Gastroesophageal sphincter (tissue), 3 donors: ENCODE data around the gene CORO2B.

ENCODE experiments used
- EP300 ChIP-seq: sonication (generic); formaldehyde crosslinking; IDR thresholded peaks from one replicate; pipeline ENCODE4 v1.6.1; 2017; ENCODE audit warnings: antibody characterized with exemption, mild to moderate bottlenecking
- POLR2AphosphoS5 ChIP-seq: sonication (generic); formaldehyde crosslinking; IDR thresholded peaks from one replicate; pipeline ENCODE4 v1.6.1; 2017; ENCODE audit warnings: antibody characterized with exemption
- TF ChIP-seq, protein P1 (sequence below), 4 experiments: fragments of 200-600 bp in 2 of 4; fragments of 450-650 bp in 2 of 4; sonication (generic) in 1 of 4; IDR thresholded peaks; one replicate each; pipeline ENCODE4 v1.5.1; 2017 to 2019; ENCODE audit warnings: antibody characterized with exemption in 4 of 4, mild to moderate bottlenecking in 2 of 4, moderate library complexity in 2 of 4

DNA sequence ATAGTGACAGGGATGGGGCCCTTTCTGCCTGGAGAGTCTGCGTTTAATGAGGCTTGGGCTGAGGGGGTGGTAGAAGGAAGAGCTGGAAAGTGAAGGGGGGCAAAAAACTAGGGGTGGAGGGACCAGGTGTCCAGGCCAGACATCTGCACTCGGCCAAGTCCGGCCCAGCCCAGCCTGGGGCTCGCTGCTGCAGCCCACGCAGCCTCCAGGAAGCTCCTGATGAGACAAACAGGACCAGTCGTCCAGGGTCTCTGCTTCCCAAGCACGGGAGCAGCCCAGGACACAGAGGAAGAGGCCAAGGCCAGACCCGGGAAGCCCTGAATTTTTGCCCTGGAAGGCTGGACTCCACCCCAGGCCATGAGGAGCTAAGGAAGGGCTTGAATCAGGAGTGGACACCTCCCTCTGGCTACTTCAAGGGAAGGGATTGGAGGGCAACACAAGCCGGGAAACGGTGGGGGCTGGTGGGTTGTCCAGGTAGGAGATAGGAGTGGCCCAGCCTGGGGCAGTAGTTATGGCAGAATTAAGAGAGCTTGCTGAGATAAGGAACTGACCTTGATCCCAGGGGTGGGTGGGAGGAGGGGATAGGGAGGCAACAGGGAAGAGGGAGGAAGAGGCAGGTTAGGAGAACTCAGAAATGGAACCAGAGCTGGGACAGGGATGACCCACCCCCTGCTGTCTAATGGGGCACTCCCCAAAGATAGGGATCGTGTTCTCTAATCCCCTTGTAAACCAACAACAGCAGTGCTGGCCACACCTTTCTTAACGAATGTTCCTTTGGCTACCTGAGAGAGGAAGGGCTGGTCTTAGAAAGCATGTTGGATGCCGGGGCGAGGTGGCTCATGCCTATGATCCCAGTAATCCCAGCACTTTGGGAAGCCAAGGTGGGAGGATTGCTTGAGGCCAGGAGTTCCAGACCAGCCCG lies 152.4 kb downstream of the CORO2B start:
- TF ChIP-seq, protein P1, sequence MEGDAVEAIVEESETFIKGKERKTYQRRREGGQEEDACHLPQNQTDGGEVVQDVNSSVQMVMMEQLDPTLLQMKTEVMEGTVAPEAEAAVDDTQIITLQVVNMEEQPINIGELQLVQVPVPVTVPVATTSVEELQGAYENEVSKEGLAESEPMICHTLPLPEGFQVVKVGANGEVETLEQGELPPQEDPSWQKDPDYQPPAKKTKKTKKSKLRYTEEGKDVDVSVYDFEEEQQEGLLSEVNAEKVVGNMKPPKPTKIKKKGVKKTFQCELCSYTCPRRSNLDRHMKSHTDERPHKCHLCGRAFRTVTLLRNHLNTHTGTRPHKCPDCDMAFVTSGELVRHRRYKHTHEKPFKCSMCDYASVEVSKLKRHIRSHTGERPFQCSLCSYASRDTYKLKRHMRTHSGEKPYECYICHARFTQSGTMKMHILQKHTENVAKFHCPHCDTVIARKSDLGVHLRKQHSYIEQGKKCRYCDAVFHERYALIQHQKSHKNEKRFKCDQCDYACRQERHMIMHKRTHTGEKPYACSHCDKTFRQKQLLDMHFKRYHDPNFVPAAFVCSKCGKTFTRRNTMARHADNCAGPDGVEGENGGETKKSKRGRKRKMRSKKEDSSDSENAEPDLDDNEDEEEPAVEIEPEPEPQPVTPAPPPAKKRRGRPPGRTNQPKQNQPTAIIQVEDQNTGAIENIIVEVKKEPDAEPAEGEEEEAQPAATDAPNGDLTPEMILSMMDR (IDR thresholded peaks at IDR 0.05): no peak
- no peak for TF ChIP-seq POLR2AphosphoS5
- no peak for TF ChIP-seq EP300
